PC-9 (cell line): ENCODE results near the gene CALML6. TPM values are rescaled to one million over a fixed set of nuclear protein-coding genes. Genes with fewer than 3 reads are reported as not detected.

Experiments
- BruUV-seq: library from RNA; stranded (reverse); fragments of 400-500 nt; replicated peaks from 2 replicates; lab custom pipeline; 2021; lab: Mats Ljungman, UMichigan
- CTCF ChIA-PET: fragments of 300-600 bp; sonication (Branson Sonifier 250); formaldehyde crosslinking; loops from one replicate; lab custom pipeline; 2022; ENCODE audit warnings: antibody characterized with exemption; lab: Charles Lee
- POLR2A ChIA-PET: fragments of 300-600 bp; sonication (Branson Sonifier 250); formaldehyde crosslinking; loops from one replicate; lab custom pipeline; 2022; ENCODE audit warnings: antibody characterized with exemption; ENCODE audit not compliant: unreplicated experiment; lab: Charles Lee
- DNase-seq, 2 experiments: peaks; one replicate each; pipeline versions ENCODE4 v3.0.0 to v3.0.0-alpha.2; 2015 to 2022; ENCODE audit warnings: mixed read lengths in 1 of 2
- H2AFZ ChIP-seq: fragments of 200-600 bp; sonication (generic); 2 replicates; pipeline ENCODE4 v1.8.1; 2017; ENCODE audit warnings: antibody characterized with exemption
- H3F3A ChIP-seq: fragments of 200-600 bp; sonication (generic); 2 replicates; pipeline ENCODE4 v1.8.1; 2017; ENCODE audit warnings: antibody characterized with exemption, mild to moderate bottlenecking, low read depth; ENCODE audit not compliant: insufficient read depth
- H3K27ac ChIP-seq: fragments of 200-600 bp; sonication (generic); 2 replicates; pipeline ENCODE4 v1.6.1; 2016; ENCODE audit warnings: mixed run types
- H3K27me3 ChIP-seq: fragments of 200-600 bp; sonication (generic); 2 replicates; pipeline ENCODE4 v1.6.1; 2016; ENCODE audit warnings: low read depth, mixed run types; ENCODE audit not compliant: insufficient read depth
- H3K36me3 ChIP-seq: fragments of 200-600 bp; sonication (generic); 2 replicates; pipeline ENCODE4 v1.6.1; 2016; ENCODE audit warnings: low read depth, mixed run types
- H3K4me1 ChIP-seq: fragments of 200-600 bp; sonication (generic); replicated peaks from 2 replicates; pipeline ENCODE4 v1.6.1; 2016; ENCODE audit warnings: mixed run types; ENCODE audit not compliant: insufficient read depth
- H3K4me2 ChIP-seq: fragments of 200-600 bp; sonication (generic); 2 replicates; pipeline ENCODE4 v1.6.1; 2017; ENCODE audit warnings: mixed run types
- H3K4me3 ChIP-seq: fragments of 200-600 bp; sonication (generic); 2 replicates; pipeline ENCODE4 v1.6.1; 2016; ENCODE audit warnings: mixed run types
- H3K79me2 ChIP-seq: fragments of 200-600 bp; sonication (generic); 2 replicates; pipeline ENCODE4 v1.6.1; 2017; ENCODE audit warnings: low read depth, mixed run types
- H3K9me2 ChIP-seq: fragments of 200-600 bp; sonication (generic); 2 replicates; pipeline ENCODE4 v1.8.1; 2017; ENCODE audit warnings: mild to moderate bottlenecking; ENCODE audit not compliant: insufficient read depth
- H3K9me3 ChIP-seq: fragments of 200-600 bp; sonication (generic); 2 replicates; pipeline ENCODE4 v1.8.1; 2016; ENCODE audit warnings: low read depth; ENCODE audit not compliant: insufficient read depth
- H4K20me1 ChIP-seq: fragments of 200-600 bp; sonication (generic); 2 replicates; pipeline ENCODE4 v1.8.1; 2017; ENCODE audit not compliant: insufficient read depth
- EZH2 ChIP-seq: fragments of 200-600 bp; sonication (generic); IDR thresholded peaks from 2 replicates; pipeline ENCODE4 v1.8.0; 2017; ENCODE audit warnings: antibody characterized with exemption, low read depth
- intact Hi-C: fragments of 100-400 bp; cut with micrococcal nuclease; formaldehyde crosslinking; loops from one replicate; pipeline ENCODE4 v1.10.0; 2022; ENCODE audit not compliant: unreplicated experiment
- total RNA-seq: library from RNA; stranded (reverse); gene quantifications from 2 replicates; pipeline ENCODE4 v1.2.3, GENCODE V29; 2021
- TF ChIP-seq, protein P1 (sequence below): fragments of 200-600 bp; sonication (generic); conservative IDR thresholded peaks from 2 replicates; pipeline ENCODE4 v1.6.1; 2017; ENCODE audit warnings: mixed run types, antibody characterized with exemption, mild to moderate bottlenecking, moderate library complexity

Gene CALML6
- total RNA-seq, 1 experiment from 2014 or later: 2.1 TPM

DNA sequence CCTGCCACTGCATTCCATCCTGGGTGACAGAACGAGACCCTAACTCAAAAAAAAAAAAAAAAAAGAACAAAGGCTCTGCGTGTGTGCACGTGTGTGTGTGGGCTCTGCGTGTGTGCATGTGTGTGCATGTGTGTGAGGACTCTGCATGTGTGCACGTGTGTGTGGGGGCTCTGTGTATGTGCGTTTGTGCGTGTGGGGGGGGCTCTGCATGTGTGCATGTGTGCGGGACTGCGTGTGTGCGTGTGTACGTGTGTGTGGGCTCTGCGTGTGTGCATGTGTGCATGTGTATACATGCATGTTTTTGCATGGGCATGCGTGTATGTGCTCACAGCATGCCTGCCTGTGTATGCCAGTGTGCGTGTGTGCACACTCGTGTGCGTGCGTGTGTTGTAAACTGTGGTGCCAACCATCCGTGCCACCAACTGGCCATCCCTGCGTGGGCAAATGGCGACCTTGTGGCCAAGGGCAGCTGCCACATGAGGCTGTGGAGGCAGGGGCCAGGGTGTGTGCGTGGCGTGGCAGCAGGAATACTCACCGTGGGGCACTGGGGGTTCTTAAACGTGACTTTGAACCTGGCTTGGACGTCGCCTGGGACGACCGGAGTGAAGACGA lies 30.8 kb downstream of the CALML6 start:
- Histone ChIP-seq H4K20me1 (no peaks in the 10 kb centered on the region), H3K79me2 (no peaks in the 10 kb centered on the region), H2AFZ (no peak overlapping the region), H3K4me3 (no peak overlapping the region), H3K4me2 (no peak overlapping the region), H3K27me3 (peaks cover 67% of the 10 kb centered on the region), H3K9me2 (no peaks in the 10 kb centered on the region), H3F3A (no peaks in the 10 kb centered on the region), H3K4me1 (no peaks in the 10 kb centered on the region), H3K27ac (no peak overlapping the region), H3K9me3 (no peaks in the 10 kb centered on the region), H3K36me3 (no peaks in the 10 kb centered on the region)
- BruUV-seq: no TSS peak
- DNase-seq: no peak
- ChIA-PET CTCF (no interaction called here), POLR2A (no interaction called here)
- TF ChIP-seq, protein P1, sequence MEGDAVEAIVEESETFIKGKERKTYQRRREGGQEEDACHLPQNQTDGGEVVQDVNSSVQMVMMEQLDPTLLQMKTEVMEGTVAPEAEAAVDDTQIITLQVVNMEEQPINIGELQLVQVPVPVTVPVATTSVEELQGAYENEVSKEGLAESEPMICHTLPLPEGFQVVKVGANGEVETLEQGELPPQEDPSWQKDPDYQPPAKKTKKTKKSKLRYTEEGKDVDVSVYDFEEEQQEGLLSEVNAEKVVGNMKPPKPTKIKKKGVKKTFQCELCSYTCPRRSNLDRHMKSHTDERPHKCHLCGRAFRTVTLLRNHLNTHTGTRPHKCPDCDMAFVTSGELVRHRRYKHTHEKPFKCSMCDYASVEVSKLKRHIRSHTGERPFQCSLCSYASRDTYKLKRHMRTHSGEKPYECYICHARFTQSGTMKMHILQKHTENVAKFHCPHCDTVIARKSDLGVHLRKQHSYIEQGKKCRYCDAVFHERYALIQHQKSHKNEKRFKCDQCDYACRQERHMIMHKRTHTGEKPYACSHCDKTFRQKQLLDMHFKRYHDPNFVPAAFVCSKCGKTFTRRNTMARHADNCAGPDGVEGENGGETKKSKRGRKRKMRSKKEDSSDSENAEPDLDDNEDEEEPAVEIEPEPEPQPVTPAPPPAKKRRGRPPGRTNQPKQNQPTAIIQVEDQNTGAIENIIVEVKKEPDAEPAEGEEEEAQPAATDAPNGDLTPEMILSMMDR: no peak
- no peak for TF ChIP-seq EZH2
- intact Hi-C loops: loop anchor here (5.0 kb wide), 1 partner anchor 86 kb away; no protein-coding TSS in a partner anchor

DNA sequence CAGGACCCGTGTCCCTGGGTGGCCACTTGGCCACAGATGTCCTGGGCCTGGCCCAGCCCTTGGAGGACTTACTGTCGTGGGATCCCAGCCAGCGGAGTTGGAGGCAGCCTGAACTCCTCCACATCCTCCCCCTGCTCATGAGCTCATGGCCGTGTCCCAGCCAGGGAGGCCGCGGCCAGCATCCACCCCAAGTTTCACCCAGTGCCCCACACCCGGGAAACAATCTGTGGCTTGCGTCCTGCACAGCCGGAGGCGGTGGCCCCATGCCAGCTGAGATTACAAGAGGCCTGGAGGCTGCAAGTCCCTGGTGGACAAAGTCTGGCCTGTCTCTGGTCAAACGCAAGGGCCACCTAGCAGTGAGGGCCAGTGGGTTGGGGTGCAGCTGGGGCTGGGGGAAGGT lies 31.5 kb downstream of the CALML6 start:
- TF ChIP-seq EZH2: no peak
- TF ChIP-seq, protein P1: no peak
- no peaks in the 10 kb centered on the region for H3F3A ChIP-seq
- DNase-seq: no peak
- H2AFZ ChIP-seq: no peak overlapping the region
- no peaks in the 10 kb centered on the region for H3K36me3 ChIP-seq
- CTCF ChIA-PET: no interaction called here
- H3K27me3 ChIP-seq: peaks cover 67% of the 10 kb centered on the region
- no TSS peak for BruUV-seq
- H3K27ac ChIP-seq: no peak overlapping the region
- POLR2A ChIA-PET: no interaction called here
- H3K9me2 ChIP-seq: no peaks in the 10 kb centered on the region
- H4K20me1 ChIP-seq: no peaks in the 10 kb centered on the region
- H3K79me2 ChIP-seq: no peaks in the 10 kb centered on the region
- H3K4me3 ChIP-seq: no peak overlapping the region
- H3K9me3 ChIP-seq: no peaks in the 10 kb centered on the region
- intact Hi-C loops: loop anchor here (5.0 kb wide), 1 partner anchor 86 kb away; no protein-coding TSS in a partner anchor
- H3K4me1 ChIP-seq: no peaks in the 10 kb centered on the region
- H3K4me2 ChIP-seq: no peak overlapping the region

DNA sequence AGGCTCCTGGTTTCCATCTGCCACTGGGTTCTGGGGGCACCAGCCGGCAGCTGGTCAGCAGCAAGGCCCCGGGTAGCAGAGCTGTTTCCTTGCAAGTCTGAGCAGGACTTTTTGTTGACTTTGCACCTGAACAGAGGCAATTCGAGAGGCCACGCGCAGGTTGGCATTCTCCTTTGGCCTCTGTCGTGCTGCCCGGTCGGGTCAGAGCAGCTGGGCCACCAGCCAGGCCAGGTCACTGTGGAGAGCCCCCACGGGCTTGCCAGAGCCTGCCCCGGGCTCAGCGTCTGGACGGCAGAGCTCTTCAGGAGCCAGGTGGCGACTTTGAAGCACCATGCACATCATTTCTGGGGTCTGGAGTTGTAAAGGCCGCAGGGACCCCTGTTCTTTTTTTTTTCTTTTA lies 32.4 kb downstream of the CALML6 start:
- Histone ChIP-seq H3K27ac (no peak overlapping the region), H3K27me3 (peaks cover 70% of the 10 kb centered on the region), H3F3A (no peaks in the 10 kb centered on the region), H3K36me3 (no peaks in the 10 kb centered on the region), H3K4me1 (no peaks in the 10 kb centered on the region), H3K4me2 (no peak overlapping the region), H3K9me3 (no peaks in the 10 kb centered on the region), H3K9me2 (no peaks in the 10 kb centered on the region), H2AFZ (no peak overlapping the region), H4K20me1 (no peaks in the 10 kb centered on the region), H3K79me2 (no peaks in the 10 kb centered on the region), H3K4me3 (no peak overlapping the region)
- no peak for TF ChIP-seq EZH2
- TF ChIP-seq, protein P1: no peak
- ChIA-PET POLR2A (no interaction called here), CTCF (no interaction called here)
- DNase-seq: no peak
- intact Hi-C loops: loop anchor here (5.0 kb wide), 1 partner anchor 85 kb away; no protein-coding TSS in a partner anchor
- BruUV-seq: no TSS peak
